A204.1 (cell line): ENCODE data around the gene PCNT.
"Not testable (repeated sequence)": the region's sequence is repeated elsewhere in the genome, so short reads cannot be mapped to it uniquely, and the experiment has no call there.

Source experiments
- FAIRE-seq: peaks from 2 replicates; lab custom pipeline; 2012; peaks lifted over from hg19 to GRCh38; lab: Jason Lieb, UNC

Gene PCNT

GRCh38 chr21:46357684-46358425 lies 33.9 kb downstream of the PCNT start:
- FAIRE-seq = no peak

DNA sequence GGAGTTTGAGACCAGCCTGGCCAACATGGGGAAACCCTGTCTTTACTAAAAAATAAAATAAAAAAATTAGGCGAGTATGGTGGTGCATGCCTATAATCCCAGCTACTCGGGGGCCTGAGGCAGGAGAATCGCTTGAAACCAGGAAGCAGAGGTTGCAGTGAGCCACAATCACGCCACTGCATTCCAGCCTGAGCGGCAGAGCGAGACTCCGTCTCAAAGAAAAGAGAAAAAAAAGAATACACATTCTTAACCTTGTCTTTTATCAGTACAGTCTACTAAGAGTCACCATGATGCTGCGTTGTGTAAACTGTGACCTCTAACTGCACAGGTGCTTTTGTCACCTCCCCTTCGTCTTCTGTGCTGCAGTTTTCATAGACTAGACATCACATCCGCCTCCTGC lies 37.2 kb downstream of the PCNT start:
- no peak for FAIRE-seq

GRCh38 chr21:46361935-46362334 lies 38.0 kb downstream of the PCNT start:
- no peak for FAIRE-seq

- FAIRE-seq = no peak
Observed at GRCh38 chr21:46362946-46363345, 39.0 kb downstream of the PCNT start.

DNA sequence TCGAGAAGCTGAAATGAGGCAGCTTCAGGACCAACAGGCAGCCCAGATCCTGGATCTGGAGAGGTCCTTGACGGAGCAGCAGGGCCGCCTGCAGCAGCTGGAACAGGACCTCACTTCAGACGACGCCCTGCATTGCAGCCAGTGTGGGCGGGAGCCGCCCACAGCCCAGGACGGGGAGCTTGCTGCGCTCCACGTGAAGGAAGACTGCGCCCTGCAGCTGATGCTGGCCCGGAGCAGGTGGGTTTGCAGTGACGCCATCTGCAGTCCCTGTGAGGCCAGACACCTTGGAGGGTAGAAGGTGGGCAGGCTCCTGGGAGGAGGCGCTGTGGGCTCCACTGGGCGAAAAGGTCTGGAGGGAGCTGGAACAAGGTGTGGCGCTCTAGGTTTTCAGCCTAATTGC lies 39.7 kb downstream of the PCNT start:
- FAIRE-seq = no peak

GRCh38 chr21:46366091-46366490 lies 42.1 kb downstream of the PCNT start:
- FAIRE-seq = no peak

DNA sequence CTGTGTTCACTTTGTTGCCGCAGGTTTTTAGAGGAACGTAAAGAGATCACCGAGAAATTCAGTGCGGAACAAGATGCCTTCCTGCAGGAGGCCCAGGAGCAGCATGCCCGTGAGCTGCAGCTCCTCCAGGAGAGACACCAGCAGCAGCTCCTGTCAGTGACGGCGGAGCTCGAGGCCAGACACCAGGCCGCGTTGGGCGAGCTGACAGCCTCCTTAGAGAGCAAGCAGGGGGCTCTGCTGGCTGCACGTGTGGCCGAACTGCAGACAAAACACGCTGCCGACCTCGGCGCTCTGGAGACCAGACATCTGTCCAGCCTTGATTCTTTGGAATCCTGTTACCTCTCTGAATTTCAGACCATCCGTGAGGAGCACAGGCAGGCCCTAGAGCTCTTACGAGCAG lies 42.6 kb downstream of the PCNT start:
- no peak for FAIRE-seq

- no peak for FAIRE-seq
Observed at GRCh38 chr21:46366966-46367365, 43.0 kb downstream of the PCNT start.

DNA sequence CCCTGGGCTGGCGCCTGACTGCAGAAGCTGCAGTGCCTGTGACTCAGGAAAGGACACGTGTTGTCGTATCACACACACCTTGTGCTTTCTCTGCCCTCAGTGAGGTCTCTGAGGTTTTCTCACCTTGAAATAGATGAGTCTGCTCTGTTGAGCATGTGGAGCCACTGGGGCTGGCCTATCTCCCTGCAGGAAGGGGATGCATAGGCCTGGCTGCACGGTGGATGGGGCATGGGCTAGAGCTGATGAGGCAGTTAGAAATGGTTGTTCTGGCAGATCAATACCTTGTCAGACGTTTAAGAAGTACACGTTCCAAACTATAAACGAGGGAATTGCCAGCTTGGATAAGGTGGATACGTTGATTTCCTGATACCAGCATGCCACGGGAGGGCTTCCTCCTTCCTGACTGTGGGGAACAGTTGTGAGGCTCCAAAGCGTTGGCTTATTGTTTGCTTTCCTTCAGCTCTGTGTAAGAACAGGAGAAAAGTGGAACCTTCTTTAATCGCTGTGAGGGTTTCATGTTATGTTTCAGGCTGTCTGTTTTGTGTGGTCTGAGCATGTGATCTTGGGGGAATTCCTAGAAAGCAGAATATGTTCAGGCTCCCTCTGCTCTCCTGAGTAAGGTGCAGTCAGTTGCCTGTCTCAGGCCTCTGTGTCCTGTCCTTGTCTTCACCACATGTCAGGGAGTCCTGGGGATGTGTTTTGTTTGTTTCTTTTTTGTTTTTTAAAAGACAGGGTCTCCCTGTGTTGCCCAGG lies 44.8 kb downstream of the PCNT start:
- FAIRE-seq = no peak

DNA sequence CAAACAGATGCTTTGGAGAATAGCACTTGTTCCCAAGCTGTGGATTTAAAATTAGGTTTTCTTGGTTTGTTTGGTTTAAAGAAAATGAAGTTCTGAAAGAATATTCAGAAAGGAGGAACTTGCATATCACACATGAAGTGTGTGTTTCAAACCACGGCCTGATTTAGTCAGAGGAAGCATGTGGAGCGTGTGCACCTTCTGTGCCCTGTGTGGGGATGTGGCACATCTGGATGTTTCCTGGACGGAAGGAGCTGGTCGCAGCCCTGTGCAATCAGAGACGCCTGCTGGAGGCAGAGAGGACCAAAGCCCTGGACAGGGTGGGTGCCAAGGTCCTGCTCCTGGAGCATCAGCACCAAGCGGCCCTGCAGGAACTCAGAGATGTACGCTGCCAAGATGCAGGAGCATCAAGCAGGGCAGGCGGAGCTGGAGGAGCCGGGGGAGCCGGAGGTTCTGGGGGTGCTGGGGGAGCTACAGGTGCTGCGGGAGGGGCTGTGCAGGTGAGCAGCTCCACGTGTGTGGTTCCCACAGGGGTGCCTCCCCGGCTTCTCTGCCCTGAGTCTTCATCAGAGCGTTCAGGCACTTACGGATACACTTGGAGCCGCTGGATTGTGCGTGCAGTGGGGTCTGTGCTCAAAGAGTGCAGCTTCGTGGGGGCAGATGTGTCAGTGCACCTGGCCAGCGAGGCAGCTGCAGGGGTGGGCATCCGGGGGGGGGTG lies 45.7 kb downstream of the PCNT start:
- FAIRE-seq = no peak

DNA sequence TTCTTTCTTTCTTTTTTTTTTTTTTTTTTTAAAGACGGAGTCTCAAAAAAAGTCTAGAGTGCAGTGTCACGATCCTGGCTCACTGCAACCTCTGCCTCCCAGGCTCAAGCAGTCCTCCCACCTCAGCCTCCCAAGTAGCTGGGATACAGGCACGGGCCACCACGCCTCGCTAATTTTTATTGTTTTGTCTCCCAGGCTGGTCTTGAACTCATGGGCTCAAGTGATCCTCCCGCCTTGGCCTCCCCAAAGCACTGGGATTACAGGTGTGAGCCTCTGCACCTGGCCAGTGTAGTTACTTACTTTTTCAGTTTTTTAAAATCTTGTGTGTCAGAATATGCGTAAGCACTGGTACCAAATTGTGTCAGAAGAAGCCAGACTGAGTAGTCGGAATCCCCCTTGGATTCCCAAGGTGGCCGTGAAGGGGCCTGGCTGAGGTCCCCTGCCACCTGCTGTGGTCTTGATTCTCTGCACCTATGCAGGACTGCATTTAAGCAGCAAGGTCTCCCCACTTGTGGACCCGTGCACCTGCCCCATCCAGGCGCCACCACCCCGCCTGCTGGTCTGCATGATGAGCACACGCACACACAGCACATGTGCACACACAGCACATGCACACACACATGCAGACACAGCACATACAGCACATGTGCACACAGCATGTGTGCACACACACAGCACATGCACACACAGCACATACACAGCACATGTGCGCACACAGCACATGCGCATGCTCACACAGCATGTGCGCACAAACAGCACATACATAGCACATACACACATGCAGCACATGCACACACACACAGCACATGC lies 47.5 kb downstream of the PCNT start:
- FAIRE-seq = no peak

DNA sequence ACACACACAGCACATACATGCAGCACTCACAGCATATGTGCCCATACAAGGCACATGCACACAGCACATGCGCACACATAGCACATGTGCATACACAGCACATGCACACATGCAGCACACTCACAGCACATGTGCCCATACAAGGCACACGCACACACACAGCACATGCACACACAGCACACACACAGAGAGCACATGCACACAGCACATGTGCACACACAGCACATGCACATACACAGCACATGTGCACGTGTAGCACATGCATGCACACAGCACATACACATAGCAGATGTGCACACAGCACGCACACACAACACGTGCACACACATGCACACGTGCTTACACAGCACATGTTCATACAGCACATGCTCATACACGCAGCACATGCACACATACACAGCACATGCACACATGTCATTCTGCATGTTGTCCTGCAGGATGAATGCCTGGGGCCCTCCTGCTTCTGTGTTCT lies 48.1 kb downstream of the PCNT start:
- FAIRE-seq = no peak

GRCh38 chr21:46372947-46373346 lies 49.0 kb downstream of the PCNT start:
- not testable (repeated sequence) for FAIRE-seq

DNA sequence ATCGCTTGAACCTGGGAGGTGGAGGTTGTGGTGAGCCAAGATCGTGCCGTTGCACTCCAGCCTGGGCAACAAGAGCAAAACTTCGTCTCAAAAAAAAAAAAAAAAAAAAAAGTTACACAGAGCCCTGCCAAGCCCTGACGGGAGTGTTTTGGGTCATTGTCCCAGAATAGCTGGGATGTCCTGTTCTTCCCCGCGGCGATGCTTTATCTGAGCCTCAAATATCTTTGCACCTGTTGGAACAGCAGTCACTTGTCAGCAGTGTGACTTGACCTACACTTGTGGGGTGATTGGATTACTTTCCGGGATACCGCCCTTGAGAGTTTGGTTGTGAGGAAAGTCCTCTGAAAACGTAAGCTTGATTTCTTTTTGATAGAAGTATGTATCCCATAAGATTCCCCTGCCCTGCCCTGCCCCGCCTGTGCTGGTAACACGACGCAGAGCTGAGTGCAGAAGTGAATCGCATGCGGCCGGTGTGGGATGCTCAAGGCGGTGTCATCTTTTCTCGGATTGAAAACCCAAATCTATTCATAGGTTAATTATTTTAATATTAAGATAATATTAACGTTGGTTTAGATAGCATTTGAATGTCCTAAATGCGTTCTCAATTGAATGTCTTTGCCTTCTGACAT lies 50.9 kb downstream of the PCNT start:
- FAIRE-seq = no peak

DNA sequence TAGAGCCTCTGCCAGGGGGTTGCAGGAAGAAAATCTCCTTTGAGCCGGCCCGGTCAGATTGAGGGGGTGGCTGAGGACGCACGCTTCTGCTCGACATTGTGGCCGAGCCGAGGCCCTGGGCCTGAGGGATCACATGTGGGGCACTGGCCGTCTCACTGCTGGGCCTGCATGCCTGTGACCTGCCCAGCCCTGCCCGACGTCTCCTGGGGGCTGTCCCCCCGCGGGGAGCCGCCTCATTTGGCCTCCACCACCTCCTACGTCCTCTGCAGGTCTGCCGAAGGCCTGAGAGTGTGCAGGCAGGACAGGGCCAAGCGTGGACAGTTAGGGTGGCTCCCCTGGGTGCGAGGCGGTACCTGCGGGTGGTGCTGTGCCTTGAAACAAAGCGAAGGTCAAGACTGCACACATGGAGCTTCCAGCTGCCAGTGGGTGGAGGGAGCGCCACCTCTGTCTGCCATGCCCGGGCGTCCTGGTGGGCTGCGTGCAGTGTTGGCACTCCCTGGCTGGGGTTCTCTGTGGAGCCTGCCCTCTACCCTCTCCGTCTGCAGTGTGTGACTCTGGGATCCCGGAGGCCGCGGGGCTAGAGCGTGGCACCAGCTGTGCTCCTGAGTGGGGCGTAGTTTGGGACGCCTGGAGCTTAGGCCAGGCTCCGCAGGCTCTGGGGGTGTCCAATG lies 51.7 kb downstream of the PCNT start:
- no peak for FAIRE-seq

DNA sequence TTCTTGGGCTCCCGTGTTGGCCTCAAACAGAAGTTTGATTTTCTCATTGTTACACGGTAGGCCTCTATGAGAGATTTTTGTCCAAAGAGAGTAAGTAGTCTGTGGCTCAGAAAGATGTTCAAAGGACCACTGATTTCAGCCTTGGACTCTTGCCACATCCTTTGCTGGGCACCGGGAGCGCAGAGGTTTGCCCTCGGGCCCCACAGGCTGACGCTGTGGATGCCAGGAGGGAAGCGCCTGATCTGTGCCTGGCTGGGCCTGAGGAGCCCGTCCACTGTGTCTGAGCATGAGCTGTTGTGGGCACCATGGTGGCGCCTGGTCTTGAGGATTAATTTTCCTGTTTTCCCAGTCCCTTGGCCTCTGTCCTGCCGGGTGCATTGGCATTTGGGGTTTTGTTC lies 52.3 kb downstream of the PCNT start:
- no peak for FAIRE-seq

GRCh38 chr21:46376856-46377453 lies 53.0 kb downstream of the PCNT start:
- FAIRE-seq = no peak

DNA sequence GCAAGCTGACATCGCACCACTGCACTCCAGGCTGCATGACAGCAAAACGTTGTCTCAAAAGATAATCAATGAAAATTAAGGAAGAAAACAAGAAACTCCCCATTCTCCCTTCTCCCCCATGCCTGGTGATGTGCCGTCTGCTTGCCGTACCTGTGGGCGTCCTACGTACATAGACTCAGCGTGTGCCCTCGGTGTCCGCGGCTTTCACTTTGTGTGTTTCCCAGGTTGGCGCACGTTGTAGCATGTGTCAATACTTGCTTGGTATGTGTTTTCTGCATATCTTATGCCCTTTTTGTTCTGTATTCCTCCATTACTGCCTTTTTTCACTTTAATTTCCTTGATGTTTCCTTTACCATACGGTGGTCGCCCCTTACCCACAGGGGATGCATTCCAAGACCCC lies 53.8 kb downstream of the PCNT start:
- FAIRE-seq = no peak

- FAIRE-seq = no peak
Observed at GRCh38 chr21:46379105-46379504, 55.1 kb downstream of the PCNT start.

DNA sequence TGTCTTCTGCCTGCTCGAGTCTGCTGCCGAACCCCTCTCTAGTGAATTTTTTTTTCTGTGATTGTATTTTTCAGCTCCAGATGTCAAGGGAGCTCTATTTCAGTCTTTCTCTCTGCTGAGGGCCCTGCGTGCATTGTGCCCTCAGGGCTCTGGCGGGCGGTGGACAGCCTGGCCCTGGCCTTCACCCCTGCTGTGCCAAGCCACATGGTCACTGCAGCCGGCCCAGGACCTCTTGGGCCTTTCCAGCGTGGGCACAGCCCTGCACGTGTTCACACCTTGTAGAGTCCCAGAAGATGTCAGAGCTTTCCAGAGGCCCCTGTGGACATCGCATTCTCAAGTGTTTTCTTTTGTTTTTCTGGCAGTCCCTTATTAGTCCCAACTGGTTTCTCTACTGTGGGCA lies 55.7 kb downstream of the PCNT start:
- no peak for FAIRE-seq

- no peak for FAIRE-seq
Observed at GRCh38 chr21:46381541-46381940, 57.6 kb downstream of the PCNT start.
